Left lung (tissue), 10 donors: ENCODE results near the gene PARP15. TPM values are rescaled to one million over a fixed set of nuclear protein-coding genes. Genes with fewer than 3 reads are reported as not detected.

Experiments
- ATAC-seq: fragments of 200-7000 bp; cut with Tn5 transposase; one replicate; pipeline ENCODE4 v1.9.1; 2020; ENCODE audit warnings: moderate library complexity
- DNase-seq, 4 donors: peaks; one replicate each; pipeline ENCODE4 v3.0.0-alpha.2; 2013 to 2020
- H3K27ac ChIP-seq, 2 donors: fragments of 200-600 bp; sonication (generic) in 1 of 2; one replicate each; pipeline versions ENCODE4 v1.5.0 to v1.8.0; 2020 to 2021
- H3K27me3 ChIP-seq, 2 donors: fragments of 200-600 bp; sonication (generic) in 1 of 2; one replicate each; pipeline versions ENCODE4 v1.5.0 to v1.8.0; 2020 to 2021
- H3K36me3 ChIP-seq, 2 donors: fragments of 200-600 bp; sonication (generic) in 1 of 2; one replicate each; pipeline versions ENCODE4 v1.5.0 to v1.8.0; 2020 to 2021
- H3K4me1 ChIP-seq, 2 donors: fragments of 200-600 bp; one replicate each; pipeline ENCODE4 v1.8.0; 2021
- H3K4me3 ChIP-seq, 2 donors: fragments of 200-600 bp; sonication (generic) in 1 of 2; one replicate each; pipeline versions ENCODE4 v1.5.0 to v1.8.0; 2020 to 2021; ENCODE audit warnings: mild to moderate bottlenecking in 1 of 2
- H3K9me3 ChIP-seq, 2 donors: fragments of 200-600 bp; sonication (generic) in 1 of 2; one replicate each; pipeline versions ENCODE4 v1.5.0 to v1.8.0; 2020 to 2021
- intact Hi-C, 2 donors: fragments of 100-400 bp; cut with DNase I; formaldehyde crosslinking; loops; one replicate each; pipeline versions ENCODE4 v1.11.2 to v1.14.2; 2022
- polyA plus RNA-seq, 6 donors: library from polyadenylated mRNA; unstranded; fragments of 120-200 nt; gene quantifications; one replicate each; pipeline ENCODE4 v1.2.1, GENCODE V29; 2013; ENCODE audit not compliant: insufficient read length in 6 of 6
- total RNA-seq, 2 donors: library from RNA; stranded (reverse); fragmentation: NEBNext Ultra II Directional; extraction: Animal tissue kit (Norgen Biotek cat#: 25700); gene quantifications; one replicate each; pipeline ENCODE4 v1.2.1, GENCODE V29; 2021
- TF ChIP-seq, protein P1 (sequence below), 2 donors: fragments of 200-600 bp; sonication (generic) in 1 of 2; IDR thresholded peaks; one replicate each; pipeline versions ENCODE4 v1.5.0 to v1.8.0; 2021; ENCODE audit warnings: antibody characterized with exemption in 2 of 2
- donor health status: DM: no; HTN: yes; CAD: no.
- donor health status: DM: no; HTN: no; CAD: no.

Gene PARP15
- total and polyA plus RNA-seq, 8 donors, result 0.51 to 5.8 (median 0.99) TPM

DNA sequence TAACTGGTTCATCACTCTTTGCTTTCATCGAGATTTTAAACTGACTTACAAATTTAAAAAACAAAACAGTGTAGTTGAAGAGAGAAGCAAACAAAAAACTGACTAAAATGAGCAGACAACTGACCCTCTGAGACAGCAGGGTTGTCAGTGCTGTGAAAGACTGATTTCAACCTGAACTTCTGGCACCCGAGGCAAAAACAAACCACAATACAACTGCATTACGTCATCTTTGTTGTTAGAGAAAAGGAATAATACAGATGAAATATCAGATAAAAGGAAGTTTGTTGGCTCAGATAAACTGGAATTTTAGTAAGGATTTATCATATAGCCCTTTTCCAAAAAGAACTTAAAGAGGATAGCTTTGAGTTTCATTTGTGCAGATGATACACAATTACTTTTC lies 51.1 kb downstream of the PARP15 start:
- intact Hi-C loops, result no loop called here
- H3K4me3 ChIP-seq, result no peak overlapping the region
- DNase-seq (no peak), ATAC-seq (no peak)
- H3K9me3 ChIP-seq, result no peaks in the 10 kb centered on the region
- no peaks in the 10 kb centered on the region for H3K27me3 ChIP-seq
- H3K36me3 ChIP-seq, result no peaks in the 10 kb centered on the region
- TF ChIP-seq, protein P1, sequence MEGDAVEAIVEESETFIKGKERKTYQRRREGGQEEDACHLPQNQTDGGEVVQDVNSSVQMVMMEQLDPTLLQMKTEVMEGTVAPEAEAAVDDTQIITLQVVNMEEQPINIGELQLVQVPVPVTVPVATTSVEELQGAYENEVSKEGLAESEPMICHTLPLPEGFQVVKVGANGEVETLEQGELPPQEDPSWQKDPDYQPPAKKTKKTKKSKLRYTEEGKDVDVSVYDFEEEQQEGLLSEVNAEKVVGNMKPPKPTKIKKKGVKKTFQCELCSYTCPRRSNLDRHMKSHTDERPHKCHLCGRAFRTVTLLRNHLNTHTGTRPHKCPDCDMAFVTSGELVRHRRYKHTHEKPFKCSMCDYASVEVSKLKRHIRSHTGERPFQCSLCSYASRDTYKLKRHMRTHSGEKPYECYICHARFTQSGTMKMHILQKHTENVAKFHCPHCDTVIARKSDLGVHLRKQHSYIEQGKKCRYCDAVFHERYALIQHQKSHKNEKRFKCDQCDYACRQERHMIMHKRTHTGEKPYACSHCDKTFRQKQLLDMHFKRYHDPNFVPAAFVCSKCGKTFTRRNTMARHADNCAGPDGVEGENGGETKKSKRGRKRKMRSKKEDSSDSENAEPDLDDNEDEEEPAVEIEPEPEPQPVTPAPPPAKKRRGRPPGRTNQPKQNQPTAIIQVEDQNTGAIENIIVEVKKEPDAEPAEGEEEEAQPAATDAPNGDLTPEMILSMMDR (IDR thresholded peaks at IDR 0.05), result no peak
- H3K27ac ChIP-seq, result no peak overlapping the region
- no peaks in the 10 kb centered on the region for H3K4me1 ChIP-seq

DNA sequence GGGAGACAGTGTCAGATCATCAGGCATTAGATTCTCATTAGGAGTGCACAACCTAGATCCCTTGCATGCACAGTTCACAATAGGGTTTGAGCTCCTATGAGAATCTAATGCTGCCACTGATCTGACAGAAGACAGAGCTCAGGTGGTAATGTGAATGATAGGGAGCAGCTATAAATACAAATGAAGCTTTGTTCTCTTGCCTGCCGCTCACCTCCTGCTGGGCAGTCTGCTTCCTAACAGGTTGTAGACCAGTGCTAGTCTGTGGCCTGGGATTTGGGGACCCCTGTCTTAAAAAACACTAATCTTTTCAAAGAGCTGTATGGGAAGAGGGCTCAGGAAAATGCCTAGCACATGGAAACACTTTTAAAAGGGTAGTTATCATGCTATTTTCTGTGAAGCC lies 52.3 kb downstream of the PARP15 start:
- no peaks in the 10 kb centered on the region for H3K9me3 ChIP-seq

DNA sequence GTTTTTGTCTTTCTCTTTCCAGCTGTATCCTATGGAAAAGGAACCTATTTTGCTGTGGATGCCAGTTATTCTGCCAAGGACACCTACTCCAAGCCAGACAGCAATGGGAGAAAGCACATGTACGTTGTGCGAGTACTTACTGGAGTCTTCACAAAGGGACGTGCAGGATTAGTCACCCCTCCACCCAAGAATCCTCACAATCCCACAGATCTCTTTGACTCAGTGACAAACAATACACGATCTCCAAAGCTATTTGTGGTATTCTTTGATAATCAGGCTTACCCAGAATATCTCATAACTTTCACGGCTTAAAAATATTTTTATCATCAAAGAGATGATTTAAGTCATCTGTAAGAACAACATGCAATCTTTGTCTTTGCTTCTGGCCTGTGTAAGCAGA lies 58.3 kb downstream of the PARP15 start:
- intact Hi-C loops, result no loop called here

More for the DNA sequence above, 52.3 kb downstream of the PARP15 start:
- Histone ChIP-seq H3K27me3 (no peaks in the 10 kb centered on the region), H3K27ac (no peak overlapping the region), H3K4me3 (no peak overlapping the region), H3K36me3 (no peaks in the 10 kb centered on the region), H3K4me1 (no peaks in the 10 kb centered on the region)
- TF ChIP-seq, protein P1 (IDR thresholded peaks at IDR 0.05), result no peak
- ATAC-seq, result no peak
- intact Hi-C loops, result no loop called here
- DNase-seq, result no peak

DNA sequence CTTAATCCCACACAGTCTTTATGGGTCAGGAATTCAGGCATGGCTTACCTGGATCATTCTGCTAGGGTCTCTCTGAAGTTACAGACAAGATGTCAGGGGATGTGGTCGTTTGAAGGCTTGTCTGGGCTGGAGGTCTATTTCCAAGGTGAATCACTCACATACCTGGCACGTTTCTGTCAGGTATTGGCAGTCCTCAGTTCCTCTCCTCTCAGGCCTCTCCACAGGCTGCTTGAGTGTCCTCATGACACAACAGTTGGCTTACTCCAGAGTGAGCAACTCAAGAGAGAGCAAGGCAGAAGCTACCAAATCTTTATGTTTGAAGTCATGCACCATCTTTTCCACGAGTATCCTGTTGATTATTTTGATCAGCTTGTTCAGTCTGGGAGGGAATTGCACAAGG lies 59.2 kb downstream of the PARP15 start:
- Histone ChIP-seq H3K36me3 (no peaks in the 10 kb centered on the region), H3K27ac (no peak overlapping the region), H3K9me3 (no peaks in the 10 kb centered on the region), H3K4me3 (no peak overlapping the region), H3K4me1 (no peaks in the 10 kb centered on the region), H3K27me3 (no peaks in the 10 kb centered on the region)
- intact Hi-C loops, result no loop called here
- no peak for DNase-seq
- peak; percentile 72 for ATAC-seq
- TF ChIP-seq, protein P1 (IDR thresholded peaks at IDR 0.05), result no peak

More for the DNA sequence above, 58.3 kb downstream of the PARP15 start:
- Histone ChIP-seq H3K4me1 (no peaks in the 10 kb centered on the region), H3K27ac (no peak overlapping the region), H3K9me3 (no peaks in the 10 kb centered on the region), H3K27me3 (no peaks in the 10 kb centered on the region), H3K4me3 (no peak overlapping the region), H3K36me3 (no peaks in the 10 kb centered on the region)
- TF ChIP-seq, protein P1 (IDR thresholded peaks at IDR 0.05), result no peak
- ATAC-seq (no peak), DNase-seq (no peak)

DNA sequence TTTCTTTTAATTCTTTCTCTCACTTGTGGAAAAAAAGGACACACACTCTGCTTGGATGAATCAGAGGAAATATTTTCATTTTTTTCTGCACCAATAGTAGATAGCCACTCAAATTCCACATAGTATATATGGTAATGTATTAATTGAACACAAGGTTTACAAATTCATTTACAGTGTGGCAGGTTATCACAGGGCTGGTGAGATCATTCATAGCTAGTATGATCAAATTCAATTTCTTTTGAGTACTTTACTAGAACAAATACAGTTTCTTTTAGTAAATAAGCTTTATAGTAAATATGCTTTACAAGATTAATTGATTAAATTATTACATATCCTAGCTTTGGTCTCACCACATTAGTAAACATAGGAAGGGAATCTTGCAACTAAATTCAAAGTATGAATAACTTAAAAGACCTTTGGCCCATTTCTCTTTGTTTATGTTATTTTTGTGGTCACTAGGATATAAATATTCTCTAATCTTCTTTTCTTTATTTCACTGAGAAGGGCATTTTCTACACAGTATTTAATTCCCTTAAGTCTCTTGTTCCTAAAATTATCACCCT lies 63.1 kb downstream of the PARP15 start:
- intact Hi-C loops, result no loop called here
- no peaks in the 10 kb centered on the region for H3K27me3 ChIP-seq

More for the DNA sequence above, 63.1 kb downstream of the PARP15 start:
- no peaks in the 10 kb centered on the region for H3K36me3 ChIP-seq
- DNase-seq (no peak), ATAC-seq (no peak)
- TF ChIP-seq, protein P1 (IDR thresholded peaks at IDR 0.05), result no peak
- H3K27ac ChIP-seq, result no peak overlapping the region
- no peaks in the 10 kb centered on the region for H3K4me1 ChIP-seq
- no peaks in the 10 kb centered on the region for H3K9me3 ChIP-seq
- H3K4me3 ChIP-seq, result no peak overlapping the region
